Fibroblast of skin of right biceps (primary cell): ENCODE data around the gene RASSF6.
A peak's percentile ranks its signal among the peaks of the same experiment; 100 is the strongest.
"Not testable (repeated sequence)": the region's sequence is repeated elsewhere in the genome, so short reads cannot be mapped to it uniquely, and the experiment has no call there.

Source experiments
- DNase-seq: peaks from one replicate; pipeline ENCODE4 v3.0.0-alpha.2; 2013

RASSF6 gene

DNA sequence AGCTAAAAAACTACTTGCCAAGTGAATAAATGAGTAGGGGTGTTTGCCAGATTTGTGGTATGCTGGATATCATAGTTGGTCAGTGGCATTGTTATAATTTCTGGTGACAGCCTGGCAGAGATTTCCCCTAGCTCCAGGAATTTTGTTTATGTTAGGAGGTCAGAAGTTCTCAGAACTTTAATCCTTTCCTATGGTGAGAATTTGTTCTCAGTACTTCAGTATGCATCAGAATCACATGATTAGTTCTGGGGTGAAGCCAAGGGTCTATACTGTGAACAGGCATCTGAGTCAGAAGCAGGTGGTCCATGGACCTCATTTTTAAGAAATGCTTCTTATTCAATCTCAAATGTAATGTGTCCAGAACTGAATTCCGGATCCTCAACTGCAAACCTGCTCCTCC lies 10.5 kb downstream of the RASSF6 start:
- peak; percentile 4 for DNase-seq

DNA sequence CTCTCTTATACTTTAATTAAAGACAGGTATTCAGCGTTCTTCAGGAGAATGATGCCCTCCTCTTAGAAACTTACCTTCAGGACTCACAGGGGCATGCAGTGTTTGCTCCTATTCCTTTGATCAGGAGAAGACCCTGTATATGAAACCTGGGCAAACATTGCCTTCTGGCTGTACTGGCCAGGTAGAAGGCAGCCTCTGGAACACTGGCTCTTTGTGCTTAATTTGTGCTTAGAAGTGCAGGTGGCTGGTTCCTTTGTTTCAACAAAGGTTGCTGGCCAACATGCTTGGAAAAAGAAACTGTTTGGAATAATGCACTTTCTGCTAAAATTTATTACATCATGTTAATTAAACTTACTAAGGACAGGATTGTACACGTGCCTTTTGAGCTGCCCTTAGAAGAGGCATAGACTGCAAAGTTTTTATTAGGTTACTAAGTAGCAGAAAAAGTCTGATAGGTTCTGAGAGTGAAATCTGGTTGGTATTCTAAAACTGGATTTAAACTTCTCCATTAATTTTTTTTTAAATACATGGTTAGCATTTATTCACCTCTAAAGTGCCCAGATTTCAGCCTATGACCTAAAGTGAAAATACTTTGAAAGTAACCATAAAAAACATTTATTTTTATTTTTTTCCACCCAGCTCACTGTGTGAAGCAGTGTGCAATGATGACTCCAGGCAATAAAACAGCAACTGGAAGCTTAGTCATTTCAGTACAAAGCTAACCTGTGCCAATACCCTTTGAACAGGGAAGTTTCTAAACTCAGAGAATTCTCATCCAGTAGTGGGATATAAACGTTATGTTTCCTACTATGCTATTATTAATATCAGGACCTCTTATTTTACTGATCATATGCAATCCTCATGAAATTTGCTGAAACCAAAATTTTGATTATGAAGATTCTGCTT lies 11.3 kb downstream of the RASSF6 start:
- no peak for DNase-seq

DNA sequence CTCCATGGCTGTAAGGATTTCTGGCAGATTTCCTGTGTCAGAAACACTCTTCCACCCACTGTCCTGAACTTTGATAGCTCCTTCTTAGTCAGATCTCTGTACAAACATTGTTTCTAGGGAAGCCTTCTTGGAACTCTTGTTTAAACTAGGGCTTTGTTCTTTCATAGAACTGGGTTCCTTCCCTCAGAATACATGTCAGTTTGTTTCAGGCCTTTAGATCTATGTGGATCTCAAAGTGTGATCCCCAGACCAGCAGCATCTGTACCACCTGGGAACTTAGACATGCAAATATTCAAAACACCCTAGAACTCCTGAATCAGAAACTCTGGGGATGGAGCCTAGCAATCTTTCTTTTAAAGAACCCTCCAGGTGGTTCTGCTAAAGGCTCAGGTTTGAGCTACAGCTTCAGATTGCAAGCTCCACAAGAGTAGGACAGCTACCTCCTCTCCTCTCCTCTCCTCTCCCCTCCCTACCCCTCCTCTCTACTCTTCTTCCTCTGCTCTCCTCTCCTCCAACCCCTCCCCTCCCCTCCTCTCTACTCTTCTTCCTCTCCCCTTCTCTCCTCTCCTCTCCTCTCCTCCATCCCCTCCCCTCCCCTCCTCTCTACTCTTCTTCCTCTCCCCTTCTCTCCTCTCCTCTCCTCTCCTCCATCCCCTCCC lies 12.7 kb downstream of the RASSF6 start:
- DNase-seq = no peak

DNA sequence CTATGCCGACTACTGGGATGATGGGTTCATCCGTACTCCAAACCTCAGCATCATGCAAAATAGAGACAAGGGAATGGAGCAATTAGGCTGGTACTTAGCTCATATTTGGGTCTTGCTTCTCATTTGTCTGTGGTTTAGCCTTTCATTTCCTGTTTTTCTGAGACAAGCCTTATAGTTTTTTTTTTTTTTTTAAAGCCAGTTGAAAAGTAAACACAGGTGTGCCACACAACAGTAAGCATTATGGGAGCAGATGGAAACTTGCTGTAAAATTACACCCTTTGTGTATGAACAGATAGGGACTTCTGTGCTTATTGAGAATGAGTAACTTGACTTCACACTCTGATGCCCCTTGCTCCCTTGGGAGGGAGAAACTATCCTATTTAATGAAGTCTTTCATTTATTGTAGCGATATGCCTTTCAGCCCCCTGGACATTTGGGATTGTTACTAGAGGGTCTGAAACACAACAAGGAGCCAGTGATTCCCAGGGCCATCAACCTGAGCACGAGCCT lies 13.7 kb downstream of the RASSF6 start:
- DNase-seq = no peak

DNA sequence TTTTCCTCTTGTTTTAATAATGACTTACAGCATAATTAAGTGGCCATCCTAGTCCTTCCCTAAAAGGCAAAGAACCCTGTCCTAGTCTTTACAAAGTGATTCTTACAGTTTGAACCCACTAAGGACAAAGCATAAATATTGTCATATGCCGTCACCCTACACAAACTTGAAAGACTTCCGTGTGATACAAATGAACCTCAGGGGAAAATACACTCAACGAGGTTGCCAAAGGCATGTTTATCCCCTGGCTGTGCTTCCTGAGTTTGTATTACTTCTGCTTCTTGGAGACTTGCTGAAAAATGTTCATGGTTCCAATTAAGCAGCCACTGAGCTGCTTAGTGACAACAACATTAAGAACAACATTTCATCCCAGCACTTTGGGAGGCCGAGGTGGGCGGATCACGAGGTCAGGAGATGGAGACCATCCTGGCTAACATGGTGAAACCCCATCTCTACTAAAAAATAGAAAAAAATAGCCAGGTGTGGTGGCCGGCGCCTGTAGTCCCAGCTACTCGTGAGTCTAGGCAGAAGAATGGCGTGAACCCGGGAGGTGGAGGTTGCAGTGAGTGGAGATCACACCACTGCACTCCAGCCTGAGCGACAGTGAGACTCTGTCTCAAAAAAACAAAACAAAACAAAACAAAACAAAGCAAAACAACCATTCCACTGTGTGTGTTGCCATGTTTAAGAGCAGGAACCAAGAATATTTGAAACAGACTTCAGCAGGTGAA lies 16.2 kb downstream of the RASSF6 start:
- DNase-seq = no peak

DNA sequence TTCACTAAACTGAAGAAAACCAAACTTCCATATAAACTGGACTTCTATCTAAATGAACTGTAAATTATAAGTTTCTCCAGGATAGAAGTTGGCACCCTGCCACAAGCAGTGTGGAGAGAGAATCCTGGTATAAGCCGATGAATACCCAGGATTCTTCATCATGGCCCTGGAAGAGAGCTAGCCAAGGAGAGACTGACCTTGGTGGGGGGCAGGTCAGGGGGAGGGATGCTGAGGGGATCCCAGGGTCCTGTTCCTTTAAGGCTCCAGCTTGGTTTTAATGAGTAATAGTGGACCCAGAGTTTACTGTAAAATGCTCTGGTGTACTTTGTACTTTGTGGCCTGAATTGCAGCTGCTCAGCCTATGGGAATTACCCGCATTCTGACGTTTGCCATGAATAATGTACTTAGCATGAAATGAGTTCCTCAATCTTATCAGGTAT lies 16.9 kb downstream of the RASSF6 start:
- DNase-seq = peak; percentile 62

DNA sequence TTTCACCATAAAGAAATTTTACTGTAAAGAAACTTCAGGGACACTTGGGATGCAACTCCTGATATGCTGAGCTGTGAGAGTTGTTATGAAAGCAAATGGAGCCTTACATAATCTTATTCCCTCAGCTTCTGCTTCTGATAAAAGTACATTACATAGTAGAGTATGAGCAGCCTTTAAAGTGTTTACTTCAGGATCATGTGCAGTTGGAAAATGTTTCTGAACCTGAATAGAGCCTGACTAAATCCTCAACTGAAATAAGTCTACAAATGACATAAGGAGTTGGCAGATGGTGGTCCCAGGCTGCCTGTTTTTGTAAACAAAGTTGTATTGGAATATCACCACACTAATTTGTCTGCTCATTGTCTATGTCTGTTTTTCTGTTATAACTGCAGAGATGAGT lies 19.3 kb downstream of the RASSF6 start:
- DNase-seq = no peak

DNA sequence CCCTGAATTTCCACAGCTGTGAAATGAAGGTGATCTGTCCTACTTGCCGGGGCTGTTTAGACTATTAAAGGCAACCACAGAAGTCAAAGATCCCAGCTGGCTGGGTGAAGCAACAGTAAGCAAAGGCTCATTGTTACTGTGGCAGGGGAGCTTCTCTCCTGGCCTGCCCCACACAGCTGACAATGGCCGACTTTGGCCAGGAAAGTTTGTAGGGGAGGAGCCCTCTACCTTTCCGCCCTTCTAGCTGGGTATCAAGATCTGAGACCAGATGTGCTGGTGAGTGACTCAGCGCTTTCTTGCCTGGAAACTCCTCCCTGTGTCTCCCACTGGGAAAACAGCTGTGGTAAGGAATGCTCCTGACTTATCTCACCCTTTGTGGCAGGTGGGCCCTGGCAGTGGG lies 21.1 kb downstream of the RASSF6 start:
- peak; percentile 40 for DNase-seq

DNA sequence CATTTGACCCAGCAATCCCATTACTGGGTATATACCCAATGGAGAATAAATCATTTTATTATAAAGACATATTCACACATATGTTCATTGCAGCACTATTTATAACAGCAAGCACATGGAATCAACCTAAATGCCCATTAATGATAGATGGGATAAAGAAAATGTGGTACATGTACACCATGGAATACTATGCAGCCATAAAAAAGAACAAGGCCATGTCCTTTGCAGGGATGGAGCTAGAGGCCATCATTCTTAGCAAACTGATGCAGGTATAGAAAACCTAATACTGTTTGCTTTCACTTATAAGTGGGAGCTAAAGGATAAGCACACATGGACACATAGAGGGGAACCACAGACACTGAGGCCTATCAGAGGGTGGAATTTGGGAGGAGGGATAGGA lies 22.6 kb downstream of the RASSF6 start:
- DNase-seq = no peak

DNA sequence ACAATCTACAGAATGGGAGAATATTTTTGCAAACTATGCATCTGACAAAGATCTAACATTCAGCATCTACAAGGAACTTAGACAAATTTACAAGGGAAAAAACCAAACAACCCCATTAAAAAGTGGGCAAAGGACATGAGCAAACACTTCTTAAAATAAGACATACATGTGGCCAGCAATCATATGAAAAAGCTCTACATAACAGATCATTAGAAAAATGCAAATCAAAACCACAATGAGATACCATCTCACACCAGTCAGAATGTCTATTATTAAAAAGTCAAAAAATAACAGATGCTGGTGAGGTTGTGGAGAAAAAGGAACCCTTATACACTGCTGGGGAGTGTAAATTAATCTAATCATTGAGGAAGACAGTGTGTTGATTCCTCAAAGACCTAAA lies 23.1 kb downstream of the RASSF6 start:
- not testable (repeated sequence) for DNase-seq

DNA sequence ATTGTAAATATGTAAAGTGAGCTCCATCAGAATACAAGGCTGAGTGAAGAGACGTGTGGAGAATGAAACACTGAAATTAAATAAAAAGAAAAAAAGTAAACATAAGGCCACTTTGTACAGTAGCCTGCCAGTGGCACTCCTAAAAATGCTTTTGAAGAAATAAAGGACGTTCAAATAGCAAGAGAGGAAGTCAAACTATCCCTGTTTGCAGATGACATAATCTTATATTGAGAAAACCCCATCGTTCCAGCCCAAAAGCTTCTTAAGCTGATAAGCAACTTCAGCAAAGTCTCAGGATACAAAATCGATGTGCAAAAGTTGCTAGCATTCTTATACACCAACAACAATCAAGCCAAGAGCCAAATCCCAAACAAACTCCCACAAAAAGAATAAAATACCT lies 24.2 kb downstream of the RASSF6 start:
- DNase-seq = no peak

DNA sequence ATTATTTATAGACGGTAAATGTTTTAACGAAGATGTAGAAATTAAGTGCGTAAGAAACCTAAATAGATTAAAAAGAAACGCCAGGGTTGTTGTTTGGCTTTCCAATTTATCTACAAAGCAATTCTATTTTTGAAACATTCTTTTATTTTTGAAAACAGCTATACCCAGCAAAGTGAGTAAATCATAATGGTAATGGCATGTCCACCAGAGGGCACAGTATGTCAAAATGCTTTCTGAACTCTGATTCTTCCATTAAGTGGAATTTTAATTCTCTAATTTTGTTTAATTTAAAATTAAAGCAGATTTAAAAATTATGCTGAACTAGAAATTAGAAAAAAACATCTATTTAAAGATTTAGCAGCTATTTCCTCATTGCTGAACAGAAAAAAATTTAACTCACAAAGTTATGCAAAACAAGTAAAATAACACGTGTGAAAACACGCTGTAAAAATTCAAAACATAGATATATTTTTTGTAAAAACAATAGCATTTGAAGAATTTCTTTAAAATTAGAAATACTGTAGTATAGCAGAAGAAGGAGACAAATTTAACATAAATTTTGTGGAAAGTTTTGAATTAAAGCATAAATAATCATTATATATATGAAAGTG lies 26.5 kb downstream of the RASSF6 start:
- DNase-seq = peak; percentile 36

DNA sequence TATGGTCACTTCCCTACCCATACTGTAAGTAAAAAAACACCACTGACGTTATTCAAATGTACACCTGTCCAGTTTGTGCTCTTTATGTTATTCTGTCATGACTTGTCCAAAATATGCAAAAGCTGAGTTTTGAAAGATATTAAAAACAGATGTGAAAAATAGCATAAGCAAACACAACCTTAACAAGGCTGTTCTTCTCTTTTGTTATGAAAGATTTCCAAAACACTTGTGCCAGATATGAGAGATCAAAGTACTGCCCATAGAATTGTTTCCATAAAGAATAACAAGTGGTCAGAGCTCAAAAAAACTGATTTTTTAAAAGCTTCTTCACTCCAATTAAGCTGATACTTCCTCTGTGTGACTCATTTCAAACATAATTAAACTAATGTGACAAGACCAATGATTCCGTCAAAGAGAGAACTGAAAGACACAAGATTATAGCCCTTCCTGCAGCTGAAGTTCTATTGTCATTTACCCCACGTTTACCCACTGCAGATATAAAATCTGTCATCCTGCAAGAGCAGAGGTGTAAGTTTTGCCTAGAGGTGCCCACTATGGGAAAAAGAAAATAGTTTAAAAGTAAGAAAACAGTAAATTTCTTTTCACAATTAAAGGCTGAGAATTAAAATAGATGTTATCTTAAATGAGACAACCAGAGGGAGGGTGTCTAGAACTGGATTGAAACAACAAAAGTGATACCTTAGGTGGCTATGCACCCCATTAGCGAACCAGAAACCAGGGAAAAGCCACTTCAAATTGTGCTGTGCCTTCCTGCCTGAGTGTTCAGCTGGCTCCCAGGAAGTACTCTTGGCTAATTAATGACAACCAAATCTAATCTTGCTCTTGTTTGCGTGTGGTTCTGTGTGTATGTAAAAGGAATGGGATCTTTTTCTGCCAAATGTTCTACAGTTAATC lies 30.1 kb downstream of the RASSF6 start:
- no peak for DNase-seq

DNA sequence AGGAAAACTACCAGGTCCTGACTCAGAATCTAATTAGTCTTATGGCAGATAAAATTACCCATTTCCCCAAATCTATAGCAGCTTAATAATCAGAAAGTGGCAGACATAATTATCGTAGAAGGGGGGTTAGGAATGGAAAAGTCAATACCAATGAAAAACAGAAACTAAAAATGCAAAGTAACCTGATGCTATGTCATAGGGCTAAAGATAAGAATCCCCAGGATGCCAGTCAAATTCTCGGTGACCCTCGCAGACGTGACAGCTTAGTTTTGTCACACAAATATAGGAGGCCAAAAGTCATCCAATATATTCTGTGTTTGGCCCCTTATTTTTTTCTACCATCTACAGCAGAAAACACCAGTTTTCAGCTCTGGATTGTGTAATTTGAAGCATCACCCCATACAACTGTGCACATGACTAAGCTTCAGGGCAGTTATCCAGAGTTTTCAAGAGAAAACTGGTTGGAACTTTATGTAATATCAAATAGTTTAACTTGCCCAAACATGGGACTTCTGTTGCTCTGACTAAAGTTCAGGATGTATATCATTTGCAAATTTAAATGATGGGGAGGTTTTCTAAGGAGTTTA lies 30.9 kb downstream of the RASSF6 start:
- DNase-seq = peak; percentile 72

DNA sequence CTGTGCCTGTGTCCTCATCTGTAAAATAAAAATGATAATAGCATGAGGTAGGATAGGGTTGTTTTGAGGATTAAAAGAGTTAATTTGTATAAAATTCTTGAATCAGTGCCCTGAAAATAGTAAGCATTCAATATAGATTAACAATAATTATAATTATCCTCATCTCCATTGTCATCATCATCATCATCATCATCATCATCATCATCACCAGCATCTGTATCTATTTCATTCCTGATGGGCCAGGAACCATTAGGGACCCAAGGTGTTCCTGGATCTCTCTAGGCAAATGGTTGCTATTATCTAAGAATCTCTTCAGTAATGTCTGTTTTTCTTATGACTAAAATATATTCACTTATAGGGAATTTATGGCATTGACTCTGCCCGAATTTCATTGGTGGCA lies 31.6 kb downstream of the RASSF6 start:
- no peak for DNase-seq

DNA sequence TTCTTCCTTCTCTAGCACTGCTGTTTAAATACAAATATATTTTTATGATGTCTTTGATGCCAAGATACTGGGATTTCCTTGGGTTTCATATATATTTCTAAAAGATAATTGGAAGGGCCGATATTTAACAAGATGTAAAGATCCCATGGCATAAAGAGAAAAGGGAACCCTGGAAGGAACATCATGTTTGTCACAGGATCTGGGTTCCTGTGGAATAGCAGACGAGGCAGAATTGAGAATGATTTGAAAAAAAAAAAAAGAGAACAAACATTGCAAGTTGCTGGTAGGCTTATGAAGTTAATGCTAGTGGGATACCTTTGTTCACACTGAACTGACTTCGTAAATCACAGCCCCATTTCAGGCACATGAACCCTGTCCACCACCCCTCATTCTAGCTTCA lies 33.6 kb downstream of the RASSF6 start:
- DNase-seq = no peak

DNA sequence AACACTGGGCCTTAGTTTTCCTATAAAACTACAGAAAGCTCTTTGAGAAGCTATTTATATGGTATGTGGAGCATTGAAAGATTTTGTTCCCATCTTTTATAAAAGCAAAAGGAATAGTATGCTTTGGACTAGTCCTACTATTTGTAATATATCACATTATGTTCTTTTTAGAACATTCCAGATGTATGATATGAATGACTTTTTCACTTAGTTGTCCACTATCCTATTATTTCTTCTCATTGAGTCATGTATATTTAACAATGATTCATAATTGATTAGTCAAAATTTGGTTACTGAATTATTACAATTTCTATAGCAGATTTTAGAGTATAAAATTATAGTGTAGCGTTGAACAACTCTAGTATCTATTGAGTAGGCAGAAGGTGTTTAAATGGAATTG lies 34.2 kb downstream of the RASSF6 start:
- no peak for DNase-seq

DNA sequence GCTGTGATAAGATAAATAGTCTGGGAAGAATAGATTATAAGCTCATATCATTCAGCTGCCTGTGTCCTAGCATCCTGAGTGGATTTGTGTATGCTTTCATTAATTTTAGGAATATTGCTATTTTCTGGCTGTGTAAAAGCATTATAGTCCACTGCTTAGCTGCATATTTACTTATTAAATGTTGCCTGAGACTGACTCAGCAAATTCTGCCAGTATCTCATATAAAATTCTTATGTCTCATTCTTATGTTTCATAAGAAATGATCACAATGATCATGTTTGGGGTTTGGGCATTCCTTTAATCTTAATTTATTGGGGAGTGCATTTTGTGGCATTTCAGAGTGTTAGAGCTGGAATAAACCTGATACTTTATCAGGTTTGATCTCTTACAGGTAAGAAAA lies 34.9 kb downstream of the RASSF6 start:
- no peak for DNase-seq

DNA sequence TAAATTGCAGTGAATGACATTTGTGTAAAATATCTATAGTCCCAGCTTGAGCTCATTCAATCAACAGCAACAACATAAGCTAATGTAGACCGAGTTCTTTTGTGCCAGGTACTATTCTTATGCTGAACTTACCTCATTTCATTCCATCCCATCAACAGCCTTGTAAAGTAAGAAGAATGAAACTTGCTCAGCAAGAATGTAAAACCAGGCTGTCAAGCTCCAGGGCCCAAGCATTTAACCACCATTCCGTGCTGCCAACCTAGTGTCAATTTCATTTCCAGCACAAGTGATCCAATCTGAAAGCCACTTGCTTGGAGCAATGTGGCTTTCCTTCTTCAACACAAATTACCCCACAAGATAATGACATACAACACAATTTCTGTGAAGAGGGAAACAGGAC lies 36.6 kb downstream of the RASSF6 start:
- DNase-seq = no peak

DNA sequence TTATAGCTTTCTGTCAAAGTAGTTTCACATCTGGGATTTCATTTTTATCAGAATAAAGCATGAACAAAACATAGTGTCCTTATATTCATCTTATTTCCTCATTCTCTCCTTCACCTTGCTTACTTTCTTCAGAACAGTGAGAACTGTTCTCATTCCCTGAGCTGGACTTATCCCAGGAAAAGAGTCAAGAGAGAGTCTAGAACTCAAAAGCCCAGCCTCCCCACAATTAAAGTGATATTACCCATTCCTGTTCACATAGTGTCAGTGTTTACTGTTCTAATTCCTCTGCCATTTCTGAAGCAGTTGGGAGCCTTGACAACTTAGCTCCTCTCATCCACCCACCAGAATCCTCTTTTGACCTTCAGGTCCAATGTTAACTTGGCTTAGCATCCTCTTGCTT lies 42.9 kb downstream of the RASSF6 start:
- no peak for DNase-seq

DNA sequence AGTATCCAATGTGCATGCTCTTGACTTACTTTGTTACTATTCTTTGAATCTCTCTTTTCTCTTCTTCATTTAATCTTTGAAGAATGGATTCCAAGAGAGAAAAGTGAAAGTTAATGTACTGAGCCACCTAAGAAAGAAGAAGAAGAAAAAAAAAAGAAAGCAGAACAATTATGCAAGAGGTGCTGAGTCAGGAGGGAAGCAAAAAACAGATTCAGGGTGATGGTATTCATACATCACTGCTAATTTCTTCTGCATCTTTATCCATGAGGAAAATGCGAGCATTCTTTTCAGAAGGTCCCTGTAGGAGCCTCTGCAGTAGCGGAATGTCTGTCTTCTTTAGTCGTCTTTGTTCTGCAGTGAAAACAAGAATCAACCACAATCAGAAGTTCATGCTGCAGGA lies 43.9 kb downstream of the RASSF6 start:
- DNase-seq = peak; percentile 9

DNA sequence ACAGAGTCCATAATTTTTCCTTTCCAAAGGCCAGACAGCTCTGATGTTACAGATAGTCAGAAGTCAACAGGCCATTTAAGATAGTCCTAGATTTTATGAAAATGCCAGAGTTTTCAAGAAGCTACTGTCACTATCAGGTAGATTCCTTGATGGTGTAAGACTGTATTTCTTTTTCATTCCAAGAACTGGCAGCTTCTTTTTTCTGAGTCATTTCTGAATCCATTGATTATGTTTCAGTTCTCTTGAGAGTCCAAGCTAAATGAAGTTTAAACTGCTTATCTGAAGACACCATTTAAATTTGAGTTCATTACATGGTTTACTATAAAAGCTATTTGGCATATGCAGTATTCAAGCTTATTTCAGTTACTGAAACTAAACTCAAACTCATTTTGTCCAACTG lies 44.6 kb downstream of the RASSF6 start:
- DNase-seq = no peak
